ENCODE measurements around the gene IMMP2L. TPM values are rescaled to one million over a fixed set of nuclear protein-coding genes. Genes with fewer than 3 reads are reported as not detected.

Gene IMMP2L
- total RNA-seq, 1 experiment from 2014 or later: 13.6 TPM

DNA sequence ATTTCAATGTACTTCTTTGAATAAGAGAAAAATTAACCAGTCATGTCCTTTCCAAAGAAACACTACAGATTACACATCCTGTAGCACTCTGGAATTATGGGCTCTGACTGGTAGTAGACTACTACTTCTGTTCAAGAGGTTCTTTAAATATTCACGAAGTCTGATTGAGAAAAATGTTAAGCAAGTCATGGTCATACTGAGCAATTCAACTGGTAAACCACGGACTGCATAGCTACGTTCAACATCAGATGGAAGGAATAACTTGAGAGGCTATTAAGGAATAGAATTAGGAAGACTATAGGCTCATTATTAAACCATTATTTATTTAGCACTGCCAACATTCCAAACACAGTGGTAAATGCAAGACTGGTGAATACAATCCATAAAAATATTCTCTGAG is 160.8 kb downstream of the IMMP2L start:
- H3K4me1 Mint-ChIP-seq: no peaks in the 10 kb centered on the region
- no peak overlapping the region for H3K4me3 Mint-ChIP-seq
- no peak overlapping the region for H3K27ac Mint-ChIP-seq
- H3K9me3 Mint-ChIP-seq: peaks cover 6% of the 10 kb centered on the region; the same call in 1 of the 2 replicates
- no peaks in the 10 kb centered on the region for H3K36me3 Mint-ChIP-seq
- ChIA-PET POLR2A (no interaction called here), CTCF (no interaction called here)
- DNase-seq (ENCODE audit: low spot score) (no peak), ATAC-seq (no peak)
- no peaks in the 10 kb centered on the region for H3K27me3 Mint-ChIP-seq (ENCODE audit: low read depth)
- TF ChIP-seq FOXK1 (CRISPR knock-in tag; IDR thresholded peaks at IDR 0.05) (no peak), EMX1 (CRISPR knock-in tag; IDR thresholded peaks at IDR 0.05) (no peak), TCF7 (CRISPR knock-in tag; IDR thresholded peaks at IDR 0.05; ENCODE audit: low read depth) (no peak), SMAD3 (CRISPR knock-in tag; IDR thresholded peaks at IDR 0.05; ENCODE audit: borderline replicate concordance) (no peak), TEAD1 (CRISPR knock-in tag; IDR thresholded peaks at IDR 0.05) (no peak), AR (CRISPR knock-in tag; IDR thresholded peaks at IDR 0.05) (no peak), NFYB (CRISPR knock-in tag; conservative IDR thresholded peaks at IDR 0.05; ENCODE audit: low read depth) (no peak), SP1 (CRISPR knock-in tag; conservative IDR thresholded peaks at IDR 0.05) (no peak), ZNF416 (CRISPR knock-in tag; IDR thresholded peaks at IDR 0.05) (no peak), RORB (CRISPR knock-in tag; IDR thresholded peaks at IDR 0.05) (no peak), ZNF671 (CRISPR knock-in tag; IDR thresholded peaks at IDR 0.05) (no peak), IRF1 (CRISPR knock-in tag; IDR thresholded peaks at IDR 0.05) (no peak), SOX15 (CRISPR knock-in tag; IDR thresholded peaks at IDR 0.05) (no peak)
- TF ChIP-seq, protein P1, sequence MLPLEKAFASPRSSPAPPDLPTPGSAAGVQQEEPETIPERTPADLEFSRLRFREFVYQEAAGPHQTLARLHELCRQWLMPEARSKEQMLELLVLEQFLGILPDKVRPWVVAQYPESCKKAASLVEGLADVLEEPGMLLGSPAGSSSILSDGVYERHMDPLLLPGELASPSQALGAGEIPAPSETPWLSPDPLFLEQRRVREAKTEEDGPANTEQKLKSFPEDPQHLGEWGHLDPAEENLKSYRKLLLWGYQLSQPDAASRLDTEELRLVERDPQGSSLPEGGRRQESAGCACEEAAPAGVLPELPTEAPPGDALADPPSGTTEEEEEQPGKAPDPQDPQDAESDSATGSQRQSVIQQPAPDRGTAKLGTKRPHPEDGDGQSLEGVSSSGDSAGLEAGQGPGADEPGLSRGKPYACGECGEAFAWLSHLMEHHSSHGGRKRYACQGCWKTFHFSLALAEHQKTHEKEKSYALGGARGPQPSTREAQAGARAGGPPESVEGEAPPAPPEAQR (CRISPR knock-in tag; IDR thresholded peaks at IDR 0.05): no peak
- TF ChIP-seq, protein P2, sequence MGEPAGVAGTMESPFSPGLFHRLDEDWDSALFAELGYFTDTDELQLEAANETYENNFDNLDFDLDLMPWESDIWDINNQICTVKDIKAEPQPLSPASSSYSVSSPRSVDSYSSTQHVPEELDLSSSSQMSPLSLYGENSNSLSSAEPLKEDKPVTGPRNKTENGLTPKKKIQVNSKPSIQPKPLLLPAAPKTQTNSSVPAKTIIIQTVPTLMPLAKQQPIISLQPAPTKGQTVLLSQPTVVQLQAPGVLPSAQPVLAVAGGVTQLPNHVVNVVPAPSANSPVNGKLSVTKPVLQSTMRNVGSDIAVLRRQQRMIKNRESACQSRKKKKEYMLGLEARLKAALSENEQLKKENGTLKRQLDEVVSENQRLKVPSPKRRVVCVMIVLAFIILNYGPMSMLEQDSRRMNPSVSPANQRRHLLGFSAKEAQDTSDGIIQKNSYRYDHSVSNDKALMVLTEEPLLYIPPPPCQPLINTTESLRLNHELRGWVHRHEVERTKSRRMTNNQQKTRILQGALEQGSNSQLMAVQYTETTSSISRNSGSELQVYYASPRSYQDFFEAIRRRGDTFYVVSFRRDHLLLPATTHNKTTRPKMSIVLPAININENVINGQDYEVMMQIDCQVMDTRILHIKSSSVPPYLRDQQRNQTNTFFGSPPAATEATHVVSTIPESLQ (CRISPR knock-in tag; IDR thresholded peaks at IDR 0.05): no peak
- TF ChIP-seq, protein P3, sequence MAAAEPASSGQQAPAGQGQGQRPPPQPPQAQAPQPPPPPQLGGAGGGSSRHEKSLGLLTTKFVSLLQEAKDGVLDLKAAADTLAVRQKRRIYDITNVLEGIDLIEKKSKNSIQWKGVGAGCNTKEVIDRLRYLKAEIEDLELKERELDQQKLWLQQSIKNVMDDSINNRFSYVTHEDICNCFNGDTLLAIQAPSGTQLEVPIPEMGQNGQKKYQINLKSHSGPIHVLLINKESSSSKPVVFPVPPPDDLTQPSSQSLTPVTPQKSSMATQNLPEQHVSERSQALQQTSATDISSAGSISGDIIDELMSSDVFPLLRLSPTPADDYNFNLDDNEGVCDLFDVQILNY (CRISPR knock-in tag; IDR thresholded peaks at IDR 0.05): no peak
- TF ChIP-seq, protein P4, sequence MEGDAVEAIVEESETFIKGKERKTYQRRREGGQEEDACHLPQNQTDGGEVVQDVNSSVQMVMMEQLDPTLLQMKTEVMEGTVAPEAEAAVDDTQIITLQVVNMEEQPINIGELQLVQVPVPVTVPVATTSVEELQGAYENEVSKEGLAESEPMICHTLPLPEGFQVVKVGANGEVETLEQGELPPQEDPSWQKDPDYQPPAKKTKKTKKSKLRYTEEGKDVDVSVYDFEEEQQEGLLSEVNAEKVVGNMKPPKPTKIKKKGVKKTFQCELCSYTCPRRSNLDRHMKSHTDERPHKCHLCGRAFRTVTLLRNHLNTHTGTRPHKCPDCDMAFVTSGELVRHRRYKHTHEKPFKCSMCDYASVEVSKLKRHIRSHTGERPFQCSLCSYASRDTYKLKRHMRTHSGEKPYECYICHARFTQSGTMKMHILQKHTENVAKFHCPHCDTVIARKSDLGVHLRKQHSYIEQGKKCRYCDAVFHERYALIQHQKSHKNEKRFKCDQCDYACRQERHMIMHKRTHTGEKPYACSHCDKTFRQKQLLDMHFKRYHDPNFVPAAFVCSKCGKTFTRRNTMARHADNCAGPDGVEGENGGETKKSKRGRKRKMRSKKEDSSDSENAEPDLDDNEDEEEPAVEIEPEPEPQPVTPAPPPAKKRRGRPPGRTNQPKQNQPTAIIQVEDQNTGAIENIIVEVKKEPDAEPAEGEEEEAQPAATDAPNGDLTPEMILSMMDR (IDR thresholded peaks at IDR 0.05): no peak

- ATAC-seq (no peak), DNase-seq (ENCODE audit: low spot score) (no peak)
- CTCF ChIA-PET: no interaction called here
- Mint-ChIP-seq H3K9me3 (no peaks in the 10 kb centered on the region), H3K27me3 (ENCODE audit: low read depth) (no peaks in the 10 kb centered on the region), H3K27ac (no peak overlapping the region), H3K36me3 (no peaks in the 10 kb centered on the region), H3K4me3 (no peak overlapping the region), H3K4me1 (no peaks in the 10 kb centered on the region)
- POLR2A ChIA-PET: no interaction called here
- no peak for TF ChIP-seq NR2C2 (CRISPR knock-in tag; IDR thresholded peaks at IDR 0.05)
- TF ChIP-seq, protein P5, sequence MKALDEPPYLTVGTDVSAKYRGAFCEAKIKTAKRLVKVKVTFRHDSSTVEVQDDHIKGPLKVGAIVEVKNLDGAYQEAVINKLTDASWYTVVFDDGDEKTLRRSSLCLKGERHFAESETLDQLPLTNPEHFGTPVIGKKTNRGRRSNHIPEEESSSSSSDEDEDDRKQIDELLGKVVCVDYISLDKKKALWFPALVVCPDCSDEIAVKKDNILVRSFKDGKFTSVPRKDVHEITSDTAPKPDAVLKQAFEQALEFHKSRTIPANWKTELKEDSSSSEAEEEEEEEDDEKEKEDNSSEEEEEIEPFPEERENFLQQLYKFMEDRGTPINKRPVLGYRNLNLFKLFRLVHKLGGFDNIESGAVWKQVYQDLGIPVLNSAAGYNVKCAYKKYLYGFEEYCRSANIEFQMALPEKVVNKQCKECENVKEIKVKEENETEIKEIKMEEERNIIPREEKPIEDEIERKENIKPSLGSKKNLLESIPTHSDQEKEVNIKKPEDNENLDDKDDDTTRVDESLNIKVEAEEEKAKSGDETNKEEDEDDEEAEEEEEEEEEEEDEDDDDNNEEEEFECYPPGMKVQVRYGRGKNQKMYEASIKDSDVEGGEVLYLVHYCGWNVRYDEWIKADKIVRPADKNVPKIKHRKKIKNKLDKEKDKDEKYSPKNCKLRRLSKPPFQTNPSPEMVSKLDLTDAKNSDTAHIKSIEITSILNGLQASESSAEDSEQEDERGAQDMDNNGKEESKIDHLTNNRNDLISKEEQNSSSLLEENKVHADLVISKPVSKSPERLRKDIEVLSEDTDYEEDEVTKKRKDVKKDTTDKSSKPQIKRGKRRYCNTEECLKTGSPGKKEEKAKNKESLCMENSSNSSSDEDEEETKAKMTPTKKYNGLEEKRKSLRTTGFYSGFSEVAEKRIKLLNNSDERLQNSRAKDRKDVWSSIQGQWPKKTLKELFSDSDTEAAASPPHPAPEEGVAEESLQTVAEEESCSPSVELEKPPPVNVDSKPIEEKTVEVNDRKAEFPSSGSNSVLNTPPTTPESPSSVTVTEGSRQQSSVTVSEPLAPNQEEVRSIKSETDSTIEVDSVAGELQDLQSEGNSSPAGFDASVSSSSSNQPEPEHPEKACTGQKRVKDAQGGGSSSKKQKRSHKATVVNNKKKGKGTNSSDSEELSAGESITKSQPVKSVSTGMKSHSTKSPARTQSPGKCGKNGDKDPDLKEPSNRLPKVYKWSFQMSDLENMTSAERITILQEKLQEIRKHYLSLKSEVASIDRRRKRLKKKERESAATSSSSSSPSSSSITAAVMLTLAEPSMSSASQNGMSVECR (CRISPR knock-in tag; IDR thresholded peaks at IDR 0.05; ENCODE audit: borderline replicate concordance): no peak
- TF ChIP-seq NR3C1 (CRISPR knock-in tag; conservative IDR thresholded peaks at IDR 0.05; ENCODE audit: low read depth): no peak
- TF ChIP-seq, protein P4 (IDR thresholded peaks at IDR 0.05): no peak
These were observed 162.2 kb downstream of the IMMP2L start for GRCh38 chr7:111400088-111400487.

All from WTC11 (cell line).